Liver (tissue), 2 donors: Measurements from ENCODE around the gene ACSL3.

Experiments
- RAD21 ChIP-seq, 2 donors: IDR thresholded peaks; 2 replicates each; pipeline ENCODE4 v1.6.1; 2016; ENCODE audit warnings: antibody characterized with exemption in 2 of 2, mild to moderate bottlenecking in 2 of 2
- TF ChIP-seq, protein P1 (sequence below): IDR thresholded peaks from 2 replicates; pipeline ENCODE4 v1.6.1; 2016; ENCODE audit warnings: antibody characterized with exemption
- donor health status: healthy.

DNA sequence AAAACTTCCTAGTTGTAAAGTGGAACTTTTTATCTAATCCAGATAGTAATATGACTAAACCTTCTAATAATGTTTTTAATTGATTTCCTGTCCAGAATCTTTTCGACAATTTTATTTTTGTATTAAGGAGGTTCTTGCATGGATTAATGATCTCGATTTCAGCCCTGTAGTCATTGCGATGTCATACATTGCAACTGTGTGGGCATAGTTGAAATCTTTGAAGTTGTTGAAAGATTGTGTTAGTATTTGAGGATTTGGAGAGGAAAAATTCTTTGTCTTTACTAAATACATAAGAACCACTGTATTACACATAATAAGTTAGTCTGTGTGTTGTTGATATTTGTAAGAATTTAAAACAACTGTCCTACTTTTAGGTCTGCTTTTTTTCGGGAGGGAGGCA is 31.1 kb downstream of the ACSL3 start:
- no peak for TF ChIP-seq RAD21 (IDR thresholded peaks at IDR 0.05)
- TF ChIP-seq, protein P1, sequence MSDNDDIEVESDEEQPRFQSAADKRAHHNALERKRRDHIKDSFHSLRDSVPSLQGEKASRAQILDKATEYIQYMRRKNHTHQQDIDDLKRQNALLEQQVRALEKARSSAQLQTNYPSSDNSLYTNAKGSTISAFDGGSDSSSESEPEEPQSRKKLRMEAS: no peak
